ENCODE results near the gene TBCD.

The TBCD gene

GRCh38 chr17:82851381-82851780, 99.5 kb downstream of the TBCD start (continued):
- TF ChIP-seq, protein P1, sequence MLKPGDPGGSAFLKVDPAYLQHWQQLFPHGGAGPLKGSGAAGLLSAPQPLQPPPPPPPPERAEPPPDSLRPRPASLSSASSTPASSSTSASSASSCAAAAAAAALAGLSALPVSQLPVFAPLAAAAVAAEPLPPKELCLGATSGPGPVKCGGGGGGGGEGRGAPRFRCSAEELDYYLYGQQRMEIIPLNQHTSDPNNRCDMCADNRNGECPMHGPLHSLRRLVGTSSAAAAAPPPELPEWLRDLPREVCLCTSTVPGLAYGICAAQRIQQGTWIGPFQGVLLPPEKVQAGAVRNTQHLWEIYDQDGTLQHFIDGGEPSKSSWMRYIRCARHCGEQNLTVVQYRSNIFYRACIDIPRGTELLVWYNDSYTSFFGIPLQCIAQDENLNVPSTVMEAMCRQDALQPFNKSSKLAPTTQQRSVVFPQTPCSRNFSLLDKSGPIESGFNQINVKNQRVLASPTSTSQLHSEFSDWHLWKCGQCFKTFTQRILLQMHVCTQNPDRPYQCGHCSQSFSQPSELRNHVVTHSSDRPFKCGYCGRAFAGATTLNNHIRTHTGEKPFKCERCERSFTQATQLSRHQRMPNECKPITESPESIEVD (tag by site-specific recombination; IDR thresholded peaks at IDR 0.05), result no peak
- TF ChIP-seq, protein P2, sequence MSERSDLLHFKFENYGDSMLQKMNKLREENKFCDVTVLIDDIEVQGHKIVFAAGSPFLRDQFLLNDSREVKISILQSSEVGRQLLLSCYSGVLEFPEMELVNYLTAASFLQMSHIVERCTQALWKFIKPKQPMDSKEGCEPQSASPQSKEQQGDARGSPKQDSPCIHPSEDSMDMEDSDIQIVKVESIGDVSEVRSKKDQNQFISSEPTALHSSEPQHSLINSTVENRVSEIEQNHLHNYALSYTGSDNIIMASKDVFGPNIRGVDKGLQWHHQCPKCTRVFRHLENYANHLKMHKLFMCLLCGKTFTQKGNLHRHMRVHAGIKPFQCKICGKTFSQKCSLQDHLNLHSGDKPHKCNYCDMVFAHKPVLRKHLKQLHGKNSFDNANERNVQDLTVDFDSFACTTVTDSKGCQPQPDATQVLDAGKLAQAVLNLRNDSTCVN (tag by site-specific recombination; optimal IDR thresholded peaks at IDR 0.05), result no peak
- no peak for TF ChIP-seq MZF1 (tag by site-specific recombination; IDR thresholded peaks at IDR 0.05; ENCODE audit: borderline replicate concordance)

- Histone ChIP-seq H3K9me3 (ENCODE audit: control insufficient read depth, insufficient read depth, low read depth, low read length) (no peaks in the 10 kb centered on the region), H3K27ac (ENCODE audit: extremely low read depth, low read depth, low read length) (no peak overlapping the region), H3K4me1 (ENCODE audit: control insufficient read depth, insufficient read depth, low read length) (no peaks in the 10 kb centered on the region), H3K4me3 (ENCODE audit: low read depth, low read length) (no peak overlapping the region), H3K36me3 (ENCODE audit: control insufficient read depth in 2 of 2, insufficient read depth in 1 of 2, low read length in 2 of 2) (peaks cover 0 to 14% of the 10 kb centered on the region in 2 experiments; a peak in 2 of 3 replicates)
- no peak for TF ChIP-seq ZNF175 (tag by site-specific recombination; IDR thresholded peaks at IDR 0.05)
- no peak for TF ChIP-seq ZNF2 (tag by site-specific recombination; IDR thresholded peaks at IDR 0.05)
- no peak for TF ChIP-seq ZFP37 (tag by site-specific recombination; IDR thresholded peaks at IDR 0.05)
- TF ChIP-seq ZNF555 (tag by site-specific recombination; conservative IDR thresholded peaks at IDR 0.05), result no peak
- TF ChIP-seq, protein P3, sequence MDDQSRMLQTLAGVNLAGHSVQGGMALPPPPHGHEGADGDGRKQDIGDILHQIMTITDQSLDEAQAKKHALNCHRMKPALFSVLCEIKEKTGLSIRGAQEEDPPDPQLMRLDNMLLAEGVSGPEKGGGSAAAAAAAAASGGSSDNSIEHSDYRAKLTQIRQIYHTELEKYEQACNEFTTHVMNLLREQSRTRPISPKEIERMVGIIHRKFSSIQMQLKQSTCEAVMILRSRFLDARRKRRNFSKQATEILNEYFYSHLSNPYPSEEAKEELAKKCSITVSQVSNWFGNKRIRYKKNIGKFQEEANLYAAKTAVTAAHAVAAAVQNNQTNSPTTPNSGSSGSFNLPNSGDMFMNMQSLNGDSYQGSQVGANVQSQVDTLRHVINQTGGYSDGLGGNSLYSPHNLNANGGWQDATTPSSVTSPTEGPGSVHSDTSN (CRISPR knock-in tag; IDR thresholded peaks at IDR 0.05), result no peak
- no peak for TF ChIP-seq ZSCAN30 (tag by site-specific recombination; IDR thresholded peaks at IDR 0.05)
- TF ChIP-seq ZNF768 (tag by site-specific recombination; IDR thresholded peaks at IDR 0.05), result no peak
- TF ChIP-seq ZNF571 (tag by site-specific recombination; IDR thresholded peaks at IDR 0.05), result no peak
- TF ChIP-seq, protein P4, sequence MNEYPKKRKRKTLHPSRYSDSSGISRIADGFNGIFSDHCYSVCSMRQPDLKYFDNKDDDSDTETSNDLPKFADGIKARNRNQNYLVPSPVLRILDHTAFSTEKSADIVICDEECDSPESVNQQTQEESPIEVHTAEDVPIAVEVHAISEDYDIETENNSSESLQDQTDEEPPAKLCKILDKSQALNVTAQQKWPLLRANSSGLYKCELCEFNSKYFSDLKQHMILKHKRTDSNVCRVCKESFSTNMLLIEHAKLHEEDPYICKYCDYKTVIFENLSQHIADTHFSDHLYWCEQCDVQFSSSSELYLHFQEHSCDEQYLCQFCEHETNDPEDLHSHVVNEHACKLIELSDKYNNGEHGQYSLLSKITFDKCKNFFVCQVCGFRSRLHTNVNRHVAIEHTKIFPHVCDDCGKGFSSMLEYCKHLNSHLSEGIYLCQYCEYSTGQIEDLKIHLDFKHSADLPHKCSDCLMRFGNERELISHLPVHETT (tag by site-specific recombination; IDR thresholded peaks at IDR 0.05), result no peak
- TF ChIP-seq, protein P5, sequence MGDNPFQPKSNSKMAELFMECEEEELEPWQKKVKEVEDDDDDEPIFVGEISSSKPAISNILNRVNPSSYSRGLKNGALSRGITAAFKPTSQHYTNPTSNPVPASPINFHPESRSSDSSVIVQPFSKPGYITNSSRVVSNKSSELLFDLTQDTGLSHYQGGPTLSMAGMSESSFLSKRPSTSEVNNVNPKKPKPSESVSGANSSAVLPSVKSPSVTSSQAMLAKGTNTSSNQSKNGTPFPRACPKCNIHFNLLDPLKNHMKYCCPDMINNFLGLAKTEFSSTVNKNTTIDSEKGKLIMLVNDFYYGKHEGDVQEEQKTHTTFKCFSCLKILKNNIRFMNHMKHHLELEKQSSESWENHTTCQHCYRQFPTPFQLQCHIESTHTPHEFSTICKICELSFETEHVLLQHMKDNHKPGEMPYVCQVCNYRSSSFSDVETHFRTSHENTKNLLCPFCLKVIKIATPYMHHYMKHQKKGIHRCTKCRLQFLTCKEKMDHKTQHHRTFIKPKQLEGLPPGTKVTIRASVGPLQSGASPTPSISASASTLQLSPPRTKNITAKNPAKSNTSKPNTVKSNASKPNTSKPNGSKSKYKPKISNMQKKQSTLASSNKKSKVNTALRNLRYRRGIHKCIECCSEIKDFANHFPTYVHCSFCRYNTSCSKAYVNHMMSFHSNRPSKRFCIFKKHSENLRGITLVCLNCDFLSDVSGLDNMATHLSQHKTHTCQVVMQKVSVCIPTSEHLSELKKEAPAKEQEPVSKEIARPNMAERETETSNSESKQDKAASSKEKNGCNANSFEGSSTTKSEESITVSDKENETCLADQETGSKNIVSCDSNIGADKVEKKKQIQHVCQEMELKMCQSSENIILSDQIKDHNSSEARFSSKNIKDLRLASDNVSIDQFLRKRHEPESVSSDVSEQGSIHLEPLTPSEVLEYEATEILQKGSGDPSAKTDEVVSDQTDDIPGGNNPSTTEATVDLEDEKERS (tag by site-specific recombination; IDR thresholded peaks at IDR 0.05), result no peak
- TF ChIP-seq ZBTB20 (tag by site-specific recombination; IDR thresholded peaks at IDR 0.05), result no peak
- POLR2A ChIA-PET, result no interaction called here
- CTCF ChIA-PET, result interaction anchor here (0.7 kb wide), 1 partner anchor 10 kb away, joined by 3 read pairs; no protein-coding TSS in a partner anchor
These were observed 102.4 kb downstream of the TBCD start for GRCh38 chr17:82854226-82854625.

GRCh38 chr17:82856361-82856760, 104.5 kb downstream of the TBCD start:
- POLR2A ChIA-PET, result no interaction called here
- no peaks in the 10 kb centered on the region for H3K4me1 ChIP-seq (ENCODE audit: control insufficient read depth, insufficient read depth, low read length)
- H3K4me3 ChIP-seq (ENCODE audit: low read depth, low read length), result no peak overlapping the region
- CTCF ChIA-PET, result no interaction called here
- no peak for TF ChIP-seq SP2 (tag by site-specific recombination; IDR thresholded peaks at IDR 0.05)
- TF ChIP-seq ZNF157 (tag by site-specific recombination; IDR thresholded peaks at IDR 0.05), result no peak
- no peak for TF ChIP-seq ZBTB11 (tag by site-specific recombination; conservative IDR thresholded peaks at IDR 0.05; ENCODE audit: low read depth)
- TF ChIP-seq ZNF76 (tag by site-specific recombination; IDR thresholded peaks at IDR 0.05; ENCODE audit: borderline replicate concordance, low read depth), result no peak
- no peak for TF ChIP-seq ZNF48 (tag by site-specific recombination; IDR thresholded peaks at IDR 0.05)
- no peak for TF ChIP-seq HOXC10 (CRISPR knock-in tag; IDR thresholded peaks at IDR 0.05)
- TF ChIP-seq ZNF660 (tag by site-specific recombination; IDR thresholded peaks at IDR 0.05), result no peak
- H3K27ac ChIP-seq (ENCODE audit: extremely low read depth, low read depth, low read length), result no peak overlapping the region
- peaks cover 0 to 11% of the 10 kb centered on the region in 2 experiments; a peak in 2 of 3 replicates for H3K36me3 ChIP-seq (ENCODE audit: control insufficient read depth in 2 of 2, insufficient read depth in 1 of 2, low read length in 2 of 2)
- no peaks in the 10 kb centered on the region for H3K9me3 ChIP-seq (ENCODE audit: control insufficient read depth, insufficient read depth, low read depth, low read length)

All from HEK293 (cell line).